ENCODE data around the gene PRDM16.

GRCh38 chr1:3275471-3276340 lies 206.7 kb downstream of the PRDM16 start:
- TF ChIP-seq POLR2A (IDR thresholded peaks at IDR 0.05; ENCODE audit: low read length) (no peak), GATA1 (IDR thresholded peaks at IDR 0.05; ENCODE audit: low read depth, low read length) (no peak)

Data from erythroblast (primary cell).